Skin epidermis (tissue), 12 donors: Measurements from ENCODE around the gene OR52E2.
"Not testable (repeated sequence)": the region's sequence is repeated elsewhere in the genome, so short reads cannot be mapped to it uniquely, and the experiment has no call there.

ENCODE experiments used
- H3K27ac ChIP-seq, 21 experiments: fragments of 200-600 bp; sonication (generic) in 11 of 21; one replicate each; pipeline ENCODE4 v1.5.0; 2020; ENCODE audit warnings: mild to moderate bottlenecking in 3 of 21, inconsistent platforms in 2 of 21, moderate library complexity in 2 of 21
- H3K4me3 ChIP-seq, 7 experiments: fragments of 200-600 bp; sonication (generic) in 2 of 7; one replicate each; pipeline ENCODE4 v1.5.0; 2020; ENCODE audit warnings: inconsistent platforms in 2 of 7, mild to moderate bottlenecking in 2 of 7, moderate library complexity in 1 of 7

The OR52E2 gene

GRCh38 chr11:5059391-5059790 is at the start of gene OR52E2:
Gene OR52E2 (minus strand): TSS chr11:5059627. CDS start chr11:5059627, 0 bp downstream.
- H3K4me3 ChIP-seq, result no peak within 1 kb of the TSS
- H3K27ac ChIP-seq, result no peak within 1 kb of the TSS

- Histone ChIP-seq H3K27ac (no peak overlapping the region), H3K4me3 (no peak overlapping the region)
Observed at GRCh38 chr11:5107285-5107684, 47.9 kb upstream of the OR52E2 start.

- no peak overlapping the region for H3K27ac ChIP-seq
- H3K4me3 ChIP-seq, result no peak overlapping the region
Observed at GRCh38 chr11:5103066-5103465, 43.6 kb upstream of the OR52E2 start.

GRCh38 chr11:5102246-5102645 is 42.8 kb upstream of the OR52E2 start:
- H3K4me3 ChIP-seq, result no peak overlapping the region
- no peak overlapping the region for H3K27ac ChIP-seq

- H3K27ac ChIP-seq, result no peak overlapping the region
- H3K4me3 ChIP-seq, result no peak overlapping the region
Observed at GRCh38 chr11:5096011-5096410, 36.6 kb upstream of the OR52E2 start.

GRCh38 chr11:5092821-5093585 is 33.6 kb upstream of the OR52E2 start:
- Histone ChIP-seq H3K4me3 (no peak overlapping the region), H3K27ac (no peak overlapping the region)

- H3K27ac ChIP-seq, result no peak overlapping the region
- H3K4me3 ChIP-seq, result no peak overlapping the region
Observed at GRCh38 chr11:5090668-5091067, 31.2 kb upstream of the OR52E2 start.

- Histone ChIP-seq H3K27ac (no peak overlapping the region), H3K4me3 (no peak overlapping the region)
Observed at GRCh38 chr11:5088556-5088955, 29.1 kb upstream of the OR52E2 start.

GRCh38 chr11:5083602-5084001 is 24.2 kb upstream of the OR52E2 start:
- no peak overlapping the region for H3K27ac ChIP-seq
- no peak overlapping the region for H3K4me3 ChIP-seq

- H3K4me3 ChIP-seq, result no peak overlapping the region
- no peak overlapping the region for H3K27ac ChIP-seq
Observed at GRCh38 chr11:5081405-5081804, 22.0 kb upstream of the OR52E2 start.

GRCh38 chr11:5071799-5072198 is 12.4 kb upstream of the OR52E2 start:
- Histone ChIP-seq H3K4me3 (no peak overlapping the region), H3K27ac (no peak overlapping the region)

- no peak within 1 kb of the TSS for H3K4me3 ChIP-seq
- H3K27ac ChIP-seq, result no peak within 1 kb of the TSS
Observed at GRCh38 chr11:5069272-5069671, 9.8 kb upstream of the OR52E2 start, which contains the start of gene OR52E1. Gene OR52E1 (plus strand): TSS chr11:5069572.

GRCh38 chr11:5065027-5065426 is 5.6 kb upstream of the OR52E2 start:
- Histone ChIP-seq H3K27ac (no peak overlapping the region), H3K4me3 (no peak overlapping the region)

GRCh38 chr11:5058679-5059078 is 748 bp downstream of the OR52E2 start:
- not testable (repeated sequence) for H3K4me3 ChIP-seq, H3K27ac ChIP-seq

GRCh38 chr11:5046754-5047330 is 12.6 kb downstream of the OR52E2 start:
- no peak overlapping the region for H3K27ac ChIP-seq
- H3K4me3 ChIP-seq, result no peak overlapping the region

GRCh38 chr11:5046226-5046625 is 13.2 kb downstream of the OR52E2 start, which contains the start of gene OR52J3:
Gene OR52J3 (plus strand): TSS chr11:5046526. CDS start chr11:5046526, 0 bp downstream.
- no peak within 1 kb of the TSS for H3K4me3 ChIP-seq
- H3K27ac ChIP-seq, result no peak within 1 kb of the TSS

- H3K27ac ChIP-seq, result no peak overlapping the region
- H3K4me3 ChIP-seq, result no peak overlapping the region
Observed at GRCh38 chr11:5043380-5043779, 16.0 kb downstream of the OR52E2 start.

- Histone ChIP-seq H3K27ac (no peak overlapping the region), H3K4me3 (no peak overlapping the region)
Observed at GRCh38 chr11:5042091-5042490, 17.3 kb downstream of the OR52E2 start.

- no peak overlapping the region for H3K4me3 ChIP-seq
Observed at GRCh38 chr11:5040876-5041275, 18.6 kb downstream of the OR52E2 start.

GRCh38 chr11:5038341-5038740 is 21.1 kb downstream of the OR52E2 start:
- Histone ChIP-seq H3K4me3 (no peak overlapping the region), H3K27ac (no peak overlapping the region)

More at GRCh38 chr11:5040876-5041275, 18.6 kb downstream of the OR52E2 start:
- H3K27ac ChIP-seq, result no peak overlapping the region

GRCh38 chr11:5037926-5038325 is 21.5 kb downstream of the OR52E2 start:
- Histone ChIP-seq H3K4me3 (no peak overlapping the region), H3K27ac (no peak overlapping the region)
